Stomach (tissue), 4 donors: ENCODE data around the gene IL36RN.

Experiments used
- CTCF ChIP-seq, 7 experiments: fragments of 450-650 bp in 4 of 7; fragments of 200-600 bp in 3 of 7; sonication (generic) in 3 of 7; IDR thresholded peaks; one replicate each; pipeline ENCODE4 v1.5.1; 2016 to 2019; ENCODE audit warnings: antibody characterized with exemption in 7 of 7, control low read depth in 2 of 7, mild to moderate bottlenecking in 1 of 7
- POLR2A ChIP-seq, 4 donors: fragments of 450-650 bp; IDR thresholded peaks; one replicate each; pipeline ENCODE4 v1.6.1; 2016; ENCODE audit warnings: antibody characterized with exemption in 4 of 4, control low read depth in 2 of 4, mild to moderate bottlenecking in 1 of 4, moderate library complexity in 1 of 4

- TF ChIP-seq CTCF (IDR thresholded peaks at IDR 0.05) (no peak), POLR2A (IDR thresholded peaks at IDR 0.05) (no peak)
These were observed 22.2 kb upstream of the IL36RN start for GRCh38 chr2:113036763-113037162.
